Stomach (tissue), 4 donors: ENCODE measurements around the gene XPOT.

ENCODE experiments used
- CTCF ChIP-seq, 7 experiments: fragments of 450-650 bp in 4 of 7; fragments of 200-600 bp in 3 of 7; sonication (generic) in 3 of 7; IDR thresholded peaks; one replicate each; pipeline ENCODE4 v1.5.1; 2016 to 2019; ENCODE audit warnings: antibody characterized with exemption in 7 of 7, control low read depth in 2 of 7, mild to moderate bottlenecking in 1 of 7
- POLR2A ChIP-seq, 4 donors: fragments of 450-650 bp; IDR thresholded peaks; one replicate each; pipeline ENCODE4 v1.6.1; 2016; ENCODE audit warnings: antibody characterized with exemption in 4 of 4, control low read depth in 2 of 4, mild to moderate bottlenecking in 1 of 4, moderate library complexity in 1 of 4

GRCh38 chr12:64387197-64387816 lies 16.9 kb upstream of the XPOT start:
- TF ChIP-seq CTCF (IDR thresholded peaks at IDR 0.05) (no peak), POLR2A (IDR thresholded peaks at IDR 0.05) (no peak)
